Thyroid gland (tissue), 4 donors: Measurements from ENCODE around the gene TPSD1.

Experiments used
- CTCF ChIP-seq, 6 experiments: fragments of 200-600 bp in 3 of 6; fragments of 450-650 bp in 3 of 6; sonication (generic) in 3 of 6; IDR thresholded peaks; one replicate each; pipeline ENCODE4 v1.5.1; 2016 to 2019; ENCODE audit warnings: antibody characterized with exemption in 6 of 6, mild to moderate bottlenecking in 2 of 6, inconsistent platforms in 1 of 6, moderate library complexity in 1 of 6
- POLR2A ChIP-seq, 2 donors: fragments of 450-650 bp; IDR thresholded peaks; one replicate each; pipeline ENCODE4 v1.6.1; 2017; ENCODE audit warnings: antibody characterized with exemption in 2 of 2, mild to moderate bottlenecking in 2 of 2, moderate library complexity in 1 of 2

GRCh38 chr16:1218930-1219611 lies 36.8 kb upstream of the TPSD1 start:
- TF ChIP-seq CTCF (IDR thresholded peaks at IDR 0.05) (no peak), POLR2A (IDR thresholded peaks at IDR 0.05) (no peak)
